Glomerular endothelial cell (primary cell): Measurements from ENCODE around the gene CACNG5. TPM values are rescaled to one million over a fixed set of nuclear protein-coding genes. Genes with fewer than 3 reads are reported as not detected.
"Not testable (repeated sequence)": the region's sequence is repeated elsewhere in the genome, so short reads cannot be mapped to it uniquely, and the experiment has no call there.

ENCODE experiments used
- DNase-seq: peaks from one replicate; pipeline ENCODE4 v3.0.0-alpha.2; 2011; ENCODE audit warnings: low read depth, low spot score; ENCODE audit errors: extremely low read depth
- total RNA-seq: library from RNA; depleted of rRNA; stranded (reverse); fragments of >200 nt; gene quantifications from 2 replicates; pipeline ENCODE4 v1.2.3, GENCODE V29; 2015

CACNG5 gene
- total RNA-seq, 1 donor from 2014 or later: not detected

DNA sequence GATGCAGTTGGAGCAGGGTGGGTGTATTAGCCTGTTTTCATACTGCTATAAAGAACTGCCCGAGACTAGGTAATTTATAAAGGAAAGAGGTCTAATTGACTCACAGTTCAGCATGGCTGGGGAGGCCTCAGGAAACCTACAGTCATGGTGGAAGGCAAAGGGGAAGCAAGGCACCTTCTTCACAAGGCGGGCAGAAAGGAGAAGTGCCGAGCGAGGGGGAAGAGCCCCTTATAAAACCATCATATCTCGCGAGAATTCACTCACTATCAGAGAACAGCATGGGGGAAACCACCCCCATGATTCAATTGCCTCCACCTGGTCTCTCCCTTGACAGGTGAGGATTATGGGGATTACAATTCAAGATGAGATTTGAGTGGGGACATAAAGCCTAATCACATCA is 68.4 kb downstream of the CACNG5 start:
- DNase-seq: not testable (repeated sequence)

DNA sequence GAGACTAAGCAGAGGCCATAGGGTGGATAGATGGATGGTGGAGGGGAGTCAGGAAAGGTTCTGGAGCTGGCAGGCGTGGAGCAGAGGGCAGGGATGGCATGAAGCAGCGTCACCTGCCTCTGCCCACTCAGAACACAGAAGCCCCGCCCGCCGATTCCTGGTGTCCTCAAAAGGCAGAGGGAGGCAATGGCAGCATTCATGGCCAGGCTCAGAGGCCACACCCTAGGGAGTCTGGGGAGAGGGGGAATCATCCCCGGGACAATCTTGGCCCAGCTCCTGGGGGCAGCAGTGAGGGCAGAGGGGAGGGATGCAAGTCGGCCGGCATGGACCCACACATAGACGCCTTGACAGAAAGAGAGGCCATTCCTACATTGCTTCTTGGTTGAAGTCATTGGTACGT is 68.9 kb downstream of the CACNG5 start:
- DNase-seq: no peak

DNA sequence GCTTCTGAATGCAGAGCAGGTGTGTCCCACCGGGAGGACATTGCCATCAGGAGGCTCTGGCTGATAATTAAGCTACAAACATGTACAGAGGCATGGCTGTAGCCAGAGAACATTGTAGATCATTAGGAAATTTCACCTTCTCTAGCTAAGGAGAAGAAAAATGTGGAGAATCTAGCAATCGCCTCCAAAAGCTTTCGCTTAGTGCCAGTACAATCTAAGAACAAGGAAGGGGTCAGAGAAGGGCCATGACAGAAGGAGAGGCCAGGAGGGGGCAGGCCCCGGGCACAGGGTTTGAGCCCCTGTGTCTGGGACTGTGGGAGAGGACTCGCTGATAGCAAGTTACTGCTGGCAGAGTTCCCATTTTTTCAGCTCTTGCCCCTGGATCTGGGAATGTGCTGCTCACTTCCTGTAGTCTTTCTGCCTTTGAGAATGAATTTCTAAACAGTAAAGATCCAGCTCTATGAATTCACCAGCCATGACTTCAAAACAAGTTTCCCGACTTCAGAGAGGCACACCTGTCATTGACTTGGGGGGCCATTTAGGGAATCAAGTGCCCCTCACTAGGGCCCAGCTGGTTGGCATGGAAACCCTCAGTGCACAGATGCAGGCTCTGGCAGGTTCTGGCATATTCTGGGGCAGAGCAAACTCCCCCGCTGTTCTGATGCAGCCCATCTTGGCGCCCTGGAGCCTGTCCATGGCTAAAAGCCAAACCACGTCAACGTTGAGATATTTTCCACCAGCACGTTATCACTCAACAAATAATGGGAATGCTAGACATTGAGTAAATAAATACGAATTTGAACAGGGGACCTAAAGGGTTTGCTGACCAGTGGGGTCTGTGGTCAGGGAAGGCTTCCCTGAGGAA is 70.1 kb downstream of the CACNG5 start:
- DNase-seq: peak; percentile 22

DNA sequence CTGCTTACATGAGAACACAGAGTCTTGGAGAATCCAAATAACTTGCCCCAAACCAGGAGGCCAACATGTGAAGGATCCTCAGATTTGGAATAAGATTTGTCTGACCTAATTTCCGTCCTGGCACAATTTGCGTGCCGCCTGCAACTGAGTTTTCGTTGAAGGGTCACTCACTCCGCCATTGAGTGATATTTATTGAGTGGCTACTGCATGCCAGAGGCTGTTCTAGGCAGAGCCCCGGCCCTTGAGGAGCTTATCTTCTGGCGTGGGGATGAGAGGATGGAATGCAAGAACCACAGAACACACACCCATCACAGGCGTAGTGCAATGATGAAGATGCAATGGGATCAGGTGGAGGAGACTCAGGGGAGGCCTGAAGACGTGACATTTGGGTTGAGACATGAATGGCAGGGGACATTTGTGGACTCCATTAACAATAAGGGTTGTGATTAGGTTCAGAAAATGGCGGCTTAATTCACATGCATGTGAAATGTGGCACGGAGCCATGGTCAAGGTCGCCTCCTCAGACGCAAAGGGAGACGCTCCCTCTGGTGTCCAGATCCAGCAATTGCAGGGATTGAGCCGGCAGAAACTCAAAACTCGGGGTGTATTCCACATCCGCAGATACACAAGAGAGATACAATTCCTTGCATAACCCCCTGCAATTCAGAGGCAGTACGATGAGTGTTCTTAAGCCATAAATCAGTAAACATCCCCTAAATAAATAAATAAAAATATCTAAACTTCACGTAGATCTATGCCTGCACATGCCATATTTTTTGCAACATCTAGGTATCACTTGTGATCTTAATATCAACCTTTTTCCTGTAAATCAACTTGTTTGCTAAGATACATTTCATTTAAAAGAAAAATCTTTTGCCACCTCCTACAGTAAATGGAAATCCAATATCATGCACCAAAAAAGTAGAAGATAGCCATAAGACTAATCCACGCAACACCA is 71.7 kb downstream of the CACNG5 start:
- DNase-seq: peak; percentile 56

DNA sequence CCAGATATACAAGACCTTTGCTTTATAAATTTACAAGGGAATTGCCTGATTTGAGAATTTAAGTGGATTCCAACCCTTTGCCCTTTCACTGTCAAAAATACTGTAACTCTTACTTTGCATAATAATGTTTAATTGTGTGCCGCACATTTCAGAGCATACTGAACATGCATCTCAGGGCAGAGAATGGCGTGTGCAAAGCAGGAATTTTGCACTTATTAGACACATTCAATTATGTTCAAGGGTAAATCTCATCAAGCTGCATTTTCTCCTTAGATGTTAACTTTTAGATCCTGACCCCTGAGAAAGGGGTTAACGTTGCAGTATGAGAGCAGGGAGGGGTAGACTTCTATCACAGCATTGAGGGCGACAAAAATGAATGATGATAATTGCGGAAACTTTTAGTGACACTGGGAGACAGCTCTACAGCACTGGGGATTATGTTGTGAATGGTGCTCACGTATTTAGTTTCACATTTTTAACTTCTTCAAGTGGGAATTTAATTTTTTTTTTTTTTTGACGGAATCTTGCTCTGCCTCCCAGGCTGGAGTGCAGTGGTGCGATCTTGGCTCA is 75.0 kb downstream of the CACNG5 start:
- no peak for DNase-seq

DNA sequence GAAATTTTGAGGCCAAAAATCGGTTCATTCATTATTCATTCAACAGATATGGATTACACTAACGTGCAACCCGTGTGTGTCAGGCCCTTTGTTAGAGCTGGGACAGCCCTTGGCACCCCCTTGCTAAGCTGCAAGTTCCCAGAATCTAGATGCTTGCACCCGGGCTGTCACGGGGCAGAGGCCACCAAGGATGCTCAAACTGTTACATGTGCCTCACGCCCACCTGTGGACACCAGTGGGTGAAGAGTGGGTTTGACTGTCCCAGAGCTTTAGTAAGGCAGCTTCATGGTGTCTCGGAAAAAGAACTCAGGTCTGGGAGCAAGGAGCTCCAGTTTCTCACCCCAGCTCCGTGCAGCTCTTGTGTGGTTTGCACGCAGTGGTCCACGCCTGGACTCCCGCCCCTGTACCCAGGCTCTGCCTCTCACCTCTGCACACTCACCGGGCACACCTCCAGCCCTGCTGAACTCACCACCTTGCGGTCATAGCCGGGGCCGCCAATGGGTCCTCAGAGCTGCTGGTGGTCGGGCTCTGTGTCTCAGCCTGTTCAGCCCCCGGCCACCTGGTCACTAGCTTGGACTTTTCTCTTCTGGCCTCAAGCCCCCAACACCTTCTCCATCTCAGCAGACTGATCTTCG is 75.9 kb downstream of the CACNG5 start:
- DNase-seq: no peak

DNA sequence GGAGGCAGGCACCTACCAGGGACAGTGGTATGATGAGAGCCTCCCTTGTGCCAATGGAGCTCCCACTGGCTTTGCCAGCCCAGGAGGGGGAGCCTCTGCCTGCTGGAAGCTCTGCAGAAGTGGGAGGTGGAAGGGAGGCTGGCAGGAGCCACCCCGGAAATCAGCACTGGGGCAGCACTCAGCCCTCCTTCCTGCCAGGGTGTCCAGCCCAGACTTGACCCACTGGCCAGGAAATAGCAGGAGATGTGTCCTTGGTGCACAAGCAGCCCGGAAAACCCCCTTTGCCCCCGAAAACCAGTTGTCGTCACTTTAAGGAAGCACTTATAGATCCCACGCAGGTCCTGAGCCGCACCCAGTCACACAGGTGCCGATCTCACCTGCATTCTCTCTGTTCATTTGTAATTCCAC is 80.3 kb downstream of the CACNG5 start:
- no peak for DNase-seq

DNA sequence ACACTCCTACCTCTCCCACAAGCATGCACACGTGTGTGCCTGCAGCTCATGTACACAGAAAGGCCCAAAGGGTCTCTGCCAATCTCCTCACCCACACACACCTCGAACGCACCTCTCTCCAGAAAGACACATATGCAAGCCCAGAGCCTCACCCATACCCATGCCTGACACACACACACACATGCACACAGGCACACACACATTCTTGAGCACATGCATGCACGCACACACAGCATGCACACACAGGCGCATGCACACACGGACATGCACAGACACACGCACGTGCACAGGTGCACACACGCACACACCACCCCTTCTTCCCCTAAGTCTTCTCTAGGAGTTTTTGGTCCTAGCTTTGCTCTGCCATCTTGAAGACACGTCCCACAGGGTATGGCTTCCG is 80.9 kb downstream of the CACNG5 start:
- no peak for DNase-seq

DNA sequence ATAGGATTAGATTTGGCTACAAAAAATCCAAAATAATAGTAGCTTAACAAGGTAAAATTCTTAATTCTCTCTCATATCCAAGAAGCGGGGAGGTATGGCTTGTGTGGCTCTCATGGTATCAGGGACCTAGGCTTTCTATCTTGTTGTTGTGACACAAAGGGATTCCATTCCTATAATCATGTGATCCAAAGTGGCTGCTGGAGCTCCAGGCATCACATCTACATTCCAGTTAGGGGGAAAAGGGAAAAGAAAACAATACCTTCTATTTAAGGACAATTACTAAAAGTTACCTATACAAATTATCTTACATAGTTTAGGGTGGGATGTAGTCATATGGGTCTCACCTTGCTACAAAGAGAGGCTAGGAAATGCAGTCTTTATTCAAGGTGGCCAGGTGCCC is 82.0 kb downstream of the CACNG5 start:
- no peak for DNase-seq

DNA sequence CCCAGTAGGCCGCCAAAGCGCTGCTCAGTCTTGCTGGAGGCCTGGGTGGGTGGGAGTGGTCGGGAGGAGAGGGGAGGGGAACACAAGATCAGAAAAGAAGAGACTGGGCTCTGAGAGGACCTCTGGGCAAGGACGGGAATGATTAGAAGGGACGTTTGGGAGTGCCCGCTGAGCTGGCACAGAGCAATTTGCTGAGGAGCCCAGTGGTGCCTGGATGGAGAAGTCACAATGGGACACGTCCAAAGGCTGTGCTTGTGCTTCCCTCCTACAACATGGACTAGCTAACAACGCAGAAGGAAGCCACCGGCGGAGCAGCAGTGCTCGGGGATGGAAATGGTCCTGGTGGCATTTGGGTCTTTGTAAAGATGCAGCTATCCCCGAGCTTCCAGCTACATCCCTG is 84.0 kb downstream of the CACNG5 start:
- no peak for DNase-seq

DNA sequence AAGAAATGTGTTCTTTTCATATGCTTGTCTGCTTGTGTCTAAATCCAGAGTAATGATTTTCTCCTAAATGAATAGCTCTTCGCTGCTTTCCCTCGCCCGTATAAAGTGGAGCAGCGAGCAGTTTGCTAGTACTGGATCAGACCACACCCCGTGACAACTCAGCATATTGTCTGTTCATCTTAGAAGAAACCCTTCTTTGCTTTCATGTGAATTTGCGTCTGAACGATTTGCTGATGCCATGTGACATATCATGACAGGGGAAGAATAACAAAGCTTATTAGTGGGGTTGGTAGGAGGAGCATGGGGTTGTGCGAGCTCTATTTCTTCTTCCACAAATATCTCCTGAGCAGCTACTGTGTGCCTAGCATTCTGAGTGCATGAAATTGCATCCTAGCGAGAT is 85.5 kb downstream of the CACNG5 start:
- DNase-seq: no peak

DNA sequence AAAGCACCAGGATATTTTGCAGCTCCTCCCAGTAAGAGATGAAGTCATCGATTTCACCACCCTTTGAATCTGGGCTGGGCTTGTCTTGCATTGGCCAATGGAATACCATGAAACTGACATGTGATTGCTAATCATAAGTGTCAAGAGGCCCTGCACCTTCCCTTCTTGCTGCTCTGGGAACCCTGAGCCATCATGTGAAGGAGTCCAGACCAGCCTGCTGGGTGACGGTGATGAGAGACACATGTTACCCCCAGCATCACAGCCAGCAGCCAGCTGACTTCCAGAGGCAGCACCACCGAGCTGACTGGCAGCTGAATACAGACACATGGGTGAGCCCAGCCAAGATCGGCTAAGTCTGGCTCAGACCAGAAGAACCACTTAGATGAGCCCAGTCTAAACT is 86.0 kb downstream of the CACNG5 start:
- no peak for DNase-seq

DNA sequence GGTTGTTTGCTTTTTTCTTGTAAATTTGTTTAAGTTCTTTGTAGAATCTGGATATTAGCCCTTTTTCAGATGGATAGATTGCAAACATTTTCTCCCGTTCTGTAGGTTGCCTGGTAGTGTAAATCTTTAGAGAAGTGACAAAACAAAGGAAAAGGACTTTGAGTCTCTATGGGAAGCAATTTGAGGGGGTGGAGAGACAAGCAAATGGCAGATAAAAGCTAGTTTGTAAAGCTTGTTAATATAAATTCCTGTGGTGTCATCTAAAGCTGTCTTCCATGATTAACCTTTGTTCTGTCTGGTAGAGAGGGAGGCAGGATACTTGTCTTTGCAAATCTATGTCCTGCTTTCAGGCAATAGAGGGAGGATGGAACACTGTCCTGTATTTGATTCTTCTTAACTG is 89.0 kb downstream of the CACNG5 start:
- DNase-seq: no peak

DNA sequence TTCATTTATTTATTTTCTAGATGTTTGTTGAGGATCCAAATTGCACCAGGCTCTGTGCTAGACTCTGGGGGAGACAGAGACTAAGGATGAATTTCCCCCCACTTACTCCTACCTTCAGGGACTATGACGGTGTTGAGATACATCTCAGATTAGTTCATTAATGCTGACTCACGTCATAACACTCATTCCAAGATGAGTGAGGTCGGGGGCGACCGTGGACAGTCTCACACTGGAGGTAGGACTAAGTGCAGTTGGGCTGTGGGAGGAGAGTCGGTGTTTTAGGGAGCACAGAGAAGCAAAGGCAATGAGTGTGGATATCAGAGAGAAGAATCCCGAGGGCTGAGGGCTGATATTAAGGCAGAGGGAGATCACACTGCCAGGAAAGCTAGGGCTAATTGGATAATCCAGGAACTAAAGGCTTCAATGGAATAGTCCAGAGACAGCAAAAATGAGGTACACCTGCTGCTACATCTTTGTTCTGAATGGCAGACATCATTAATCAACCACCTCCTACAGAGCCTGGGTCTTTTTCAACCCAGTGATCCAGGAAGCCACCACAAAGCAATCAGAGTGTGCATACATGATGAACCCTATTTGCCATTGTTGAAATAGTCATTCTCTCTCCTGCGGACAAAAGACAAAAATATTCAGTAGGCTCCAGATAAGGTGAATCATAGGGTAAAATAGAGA is 91.0 kb downstream of the CACNG5 start:
- DNase-seq: no peak

DNA sequence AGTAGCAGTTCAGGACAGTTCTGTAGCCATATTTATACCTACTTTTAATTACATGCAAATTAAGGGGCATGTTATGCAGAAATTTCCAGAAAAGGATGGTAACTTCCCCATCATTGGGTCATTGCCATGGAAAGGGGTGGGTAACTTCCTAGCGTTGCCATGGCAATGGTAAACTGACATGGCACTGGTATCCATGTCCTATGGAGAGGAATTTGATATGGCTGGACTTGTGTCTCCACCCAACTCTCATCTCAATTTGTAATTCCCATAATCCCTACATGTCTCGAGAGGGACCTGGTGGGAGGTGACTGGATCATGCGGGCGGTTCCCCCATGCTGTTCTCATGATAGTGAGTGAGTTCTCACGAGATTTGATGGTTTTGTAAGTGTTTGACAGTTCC is 94.0 kb downstream of the CACNG5 start:
- DNase-seq: no peak

DNA sequence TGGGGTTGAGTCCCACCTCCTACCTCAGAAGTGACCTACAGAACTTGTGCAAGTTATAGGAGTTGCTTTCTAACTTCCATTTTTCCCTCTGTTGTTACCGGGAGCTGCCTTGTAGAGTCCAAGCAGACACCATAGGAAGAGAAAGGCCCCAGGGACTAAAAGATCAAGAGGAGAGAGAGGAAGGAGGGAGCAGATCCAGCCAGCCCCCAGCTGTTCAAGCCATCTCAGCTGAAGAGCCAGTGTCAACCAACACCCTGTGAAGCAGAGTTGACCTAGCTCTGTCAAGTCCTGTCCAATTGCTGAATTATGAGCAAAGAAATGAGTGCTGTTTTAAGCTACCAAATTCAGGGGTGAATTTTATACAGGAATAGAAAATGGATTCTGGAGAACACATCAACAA is 94.7 kb downstream of the CACNG5 start:
- no peak for DNase-seq

DNA sequence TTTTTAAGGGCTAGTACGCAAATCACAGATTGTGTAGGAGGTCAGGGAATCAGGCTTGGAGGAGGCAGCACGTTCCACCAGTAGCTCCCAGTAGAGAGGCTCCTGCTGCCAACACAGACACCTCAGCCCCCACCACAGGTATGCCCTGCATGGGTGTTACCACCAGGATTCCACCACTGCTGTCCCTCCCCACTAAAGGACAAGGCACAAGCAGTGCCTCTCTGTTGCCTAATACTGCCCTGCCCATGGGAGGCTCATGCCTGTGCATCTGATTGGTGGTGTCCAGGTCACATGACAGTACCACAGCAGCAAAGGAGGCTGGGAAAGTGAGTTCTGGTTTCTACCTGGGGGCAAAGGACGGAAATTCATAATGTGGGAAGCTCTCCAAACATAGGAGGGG is 96.0 kb downstream of the CACNG5 start:
- no peak for DNase-seq

DNA sequence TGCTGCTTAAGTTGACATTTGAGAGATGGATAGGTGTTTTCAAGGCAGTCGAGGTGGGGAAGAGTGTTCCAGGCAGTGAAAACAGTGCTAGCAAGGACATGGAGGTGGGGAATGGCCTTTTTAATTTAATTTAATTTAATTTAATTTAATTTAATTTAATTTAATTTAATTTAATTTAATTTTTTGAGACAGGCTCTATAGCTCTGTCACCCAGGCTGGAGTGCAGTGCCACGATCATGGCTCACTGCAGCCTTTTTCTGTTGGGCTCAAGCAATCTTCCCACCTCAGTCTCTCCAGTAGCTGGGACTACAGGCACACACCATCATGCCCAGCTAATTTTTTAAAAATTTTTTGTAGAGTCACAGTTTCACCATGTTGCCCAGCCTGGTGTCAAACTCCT is 97.4 kb downstream of the CACNG5 start:
- DNase-seq: no peak

DNA sequence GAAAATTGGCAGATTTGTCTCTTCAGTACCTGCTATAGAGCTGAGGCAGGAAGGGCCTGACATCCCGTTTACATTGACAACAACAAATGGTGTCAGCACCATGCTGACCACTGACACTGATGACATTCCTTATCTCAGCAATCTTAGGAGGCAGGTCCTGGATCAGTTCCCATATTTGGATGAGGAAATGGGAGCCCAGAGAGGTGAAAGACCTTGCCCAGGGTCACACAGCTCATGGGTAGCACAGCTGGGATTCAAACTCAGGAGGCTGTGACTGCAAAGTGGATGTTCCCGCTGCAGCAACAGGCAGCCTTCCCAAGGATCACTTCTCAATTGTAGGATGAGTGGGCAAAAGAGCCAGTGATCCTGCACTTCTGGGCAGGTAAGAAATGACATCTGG is 99.1 kb downstream of the CACNG5 start:
- no peak for DNase-seq
